Bone marrow (tissue), 2 donors: ENCODE measurements around the gene GPC3.
"Not testable (repeated sequence)": the region's sequence is repeated elsewhere in the genome, so short reads cannot be mapped to it uniquely, and the experiment has no call there.

Experiments used
- DNase-seq, 2 donors: peaks; one replicate each; lab custom pipeline; 2025; lab: John Stamatoyannopoulos, UW

GPC3 gene

DNA sequence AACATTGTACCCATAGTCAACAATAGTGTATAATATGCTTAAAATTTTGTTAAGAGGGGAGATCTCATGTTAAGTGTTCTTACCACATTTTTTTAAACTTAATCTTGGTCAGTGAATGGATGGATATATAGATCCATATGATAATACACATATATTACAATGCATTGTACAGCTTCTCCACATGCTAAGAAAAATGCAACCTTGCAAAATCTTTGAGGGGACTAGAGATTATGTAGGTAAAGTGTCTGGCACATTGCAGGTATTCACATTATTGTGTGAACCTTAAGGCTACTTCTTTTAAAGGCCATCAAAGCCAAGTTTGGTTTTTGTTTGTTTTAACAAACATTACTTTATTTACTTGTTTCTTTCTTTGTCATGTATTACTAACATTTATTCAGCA is 10.4 kb upstream of the GPC3 start:
- no peak for DNase-seq

GRCh38 chrX:133994576-133994975 is 9.2 kb upstream of the GPC3 start:
- no peak for DNase-seq

GRCh38 chrX:133992882-133993281 is 7.5 kb upstream of the GPC3 start:
- DNase-seq: no peak

DNA sequence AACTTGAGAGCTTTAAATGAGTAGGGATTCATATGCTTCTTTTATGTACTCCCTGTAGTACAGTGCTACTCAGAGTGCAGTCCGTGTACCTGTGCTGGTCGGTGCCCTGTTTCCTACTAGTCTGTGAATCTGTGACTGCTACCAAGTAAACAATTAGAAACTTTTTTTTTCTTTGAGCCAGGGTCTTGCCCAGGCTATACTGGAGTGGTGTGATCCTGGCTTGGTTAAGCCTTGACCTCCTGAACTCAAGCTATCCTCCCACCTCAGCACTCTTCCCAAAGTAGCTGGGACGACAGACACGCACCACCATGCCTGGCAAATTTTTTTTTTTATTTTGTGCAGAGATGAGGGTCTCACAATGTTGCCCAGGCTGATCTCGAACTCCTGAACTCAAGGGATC is 6.4 kb upstream of the GPC3 start:
- no peak for DNase-seq

- not testable (repeated sequence) for DNase-seq
Observed at GRCh38 chrX:133991057-133991456, 5.7 kb upstream of the GPC3 start.

- DNase-seq: no peak
Observed at GRCh38 chrX:133989993-133990392, 4.6 kb upstream of the GPC3 start.

DNA sequence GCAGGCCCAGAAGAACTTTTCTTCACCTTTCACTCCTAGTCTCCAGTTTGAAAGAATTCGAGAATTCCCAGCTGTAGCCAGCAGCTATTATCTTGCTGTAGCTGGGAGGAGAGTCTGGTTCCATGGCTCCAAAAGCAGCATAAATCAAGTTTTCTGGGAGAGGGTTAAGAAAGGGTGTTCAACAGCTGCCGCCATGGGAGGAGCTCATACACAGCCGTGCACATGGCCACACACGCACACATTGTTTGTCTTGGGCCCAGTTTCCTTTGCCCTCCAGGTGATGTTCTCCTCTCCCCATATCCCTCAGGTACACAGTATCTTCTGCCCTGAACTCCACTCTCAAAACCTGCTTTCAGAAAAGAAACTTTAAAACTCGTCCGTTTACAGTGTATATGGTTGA is 4.1 kb upstream of the GPC3 start:
- no peak for DNase-seq

- DNase-seq: no peak
Observed at GRCh38 chrX:133988010-133988409, 2.6 kb upstream of the GPC3 start.

DNA sequence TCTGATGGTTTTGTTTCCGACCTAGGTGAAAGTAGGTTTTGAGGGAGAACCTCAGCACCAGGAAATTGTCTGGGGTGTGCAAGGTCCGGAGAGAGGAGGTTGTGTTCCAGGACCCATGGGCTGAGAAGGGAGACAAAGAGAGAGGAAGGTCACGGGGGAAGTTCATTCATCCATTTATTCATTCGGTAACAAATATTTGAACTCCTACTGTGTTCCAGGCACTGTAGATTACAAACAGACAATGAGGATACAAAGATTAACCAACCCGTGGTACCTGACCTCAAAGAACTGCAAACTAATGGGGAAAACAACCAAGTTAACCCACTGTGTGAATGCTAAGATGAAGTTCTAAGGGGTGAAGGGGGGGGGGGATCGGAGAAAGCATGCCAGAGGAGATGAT is 1.8 kb upstream of the GPC3 start:
- no peak for DNase-seq

- no peak for DNase-seq
Observed at GRCh38 chrX:133985967-133986683, 731 bp upstream of the GPC3 start.

GRCh38 chrX:133984857-133985163 is 584 bp downstream of the GPC3 start:
- no peak for DNase-seq

DNA sequence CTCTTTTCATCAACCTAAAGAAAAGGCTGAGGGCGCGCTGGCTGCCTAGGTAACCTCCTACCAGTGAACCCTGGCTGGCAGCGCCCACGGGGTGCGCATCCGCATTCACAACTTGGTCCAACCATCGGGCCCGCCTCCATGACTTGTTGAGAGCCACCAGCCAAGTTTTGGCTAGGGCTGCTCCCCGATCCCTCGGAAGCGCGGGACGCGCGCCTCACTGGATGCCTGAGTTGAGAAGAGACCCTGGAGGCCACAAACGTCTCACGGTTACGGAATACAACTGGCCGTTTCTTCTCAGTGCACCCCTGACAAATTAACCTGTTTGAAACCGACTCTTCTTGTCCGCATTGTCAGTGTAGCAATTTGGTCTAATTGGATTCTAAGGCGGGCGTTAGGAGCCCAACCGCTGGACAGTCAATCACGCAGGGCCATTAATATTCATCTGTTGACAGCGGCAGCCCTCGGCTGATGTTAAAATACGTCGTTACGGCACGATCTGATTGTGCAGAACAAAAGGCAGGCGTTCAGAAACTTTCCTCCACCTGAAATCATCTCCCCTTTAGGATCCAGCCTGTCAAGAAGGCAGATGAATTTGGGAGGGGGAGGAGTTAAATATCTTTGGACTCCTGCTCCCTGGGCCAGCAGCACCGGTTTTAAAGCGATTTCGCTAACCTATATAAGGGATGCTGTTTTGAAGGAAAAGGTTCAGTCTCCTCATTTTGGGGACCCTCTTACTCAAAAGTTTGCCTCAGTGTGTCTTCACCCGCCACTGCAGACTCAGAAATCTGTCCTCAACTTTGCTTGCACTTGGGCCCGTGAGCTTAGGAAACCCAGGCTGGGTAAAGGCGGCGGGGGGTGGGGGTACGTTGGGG is 1.2 kb downstream of the GPC3 start:
- no peak for DNase-seq

GRCh38 chrX:133983256-133983973 is 2.0 kb downstream of the GPC3 start:
- no peak for DNase-seq

- DNase-seq: no peak
Observed at GRCh38 chrX:133981924-133982323, 3.5 kb downstream of the GPC3 start.

DNA sequence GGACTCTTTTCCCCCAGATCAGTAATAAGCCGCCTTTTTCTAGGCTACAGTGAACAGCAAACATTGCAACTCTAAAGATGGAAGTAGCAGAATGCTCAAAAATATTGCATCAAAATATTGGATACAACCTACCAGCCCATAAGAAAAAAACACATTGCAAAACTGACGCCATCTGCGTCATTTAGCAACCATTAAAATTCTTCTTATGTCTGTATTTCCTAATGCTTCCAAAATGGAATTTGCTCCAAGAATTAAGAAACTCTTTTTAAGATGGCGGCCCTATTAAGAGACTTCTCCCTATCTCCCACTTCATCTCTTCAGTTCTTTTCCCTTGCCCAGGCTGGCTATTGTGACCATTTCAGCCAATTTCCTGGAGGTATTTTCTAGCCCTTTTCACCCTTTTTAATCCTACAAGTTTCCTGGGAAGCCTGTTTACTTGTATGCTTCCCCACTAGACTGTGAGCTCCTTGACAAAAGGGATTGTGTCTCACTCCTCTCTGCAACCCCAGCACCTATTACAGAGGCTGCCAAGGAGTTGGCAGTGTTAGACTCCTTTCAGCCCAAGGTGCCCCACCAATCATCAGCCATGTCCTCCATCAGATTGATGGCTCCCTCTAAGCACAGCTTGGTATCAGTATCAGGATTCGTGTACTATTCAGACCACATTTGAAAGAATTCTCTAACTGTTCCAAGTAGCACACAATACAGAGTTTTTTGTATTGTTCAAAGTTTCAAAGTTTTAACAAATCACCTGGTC is 4.4 kb downstream of the GPC3 start:
- no peak for DNase-seq

DNA sequence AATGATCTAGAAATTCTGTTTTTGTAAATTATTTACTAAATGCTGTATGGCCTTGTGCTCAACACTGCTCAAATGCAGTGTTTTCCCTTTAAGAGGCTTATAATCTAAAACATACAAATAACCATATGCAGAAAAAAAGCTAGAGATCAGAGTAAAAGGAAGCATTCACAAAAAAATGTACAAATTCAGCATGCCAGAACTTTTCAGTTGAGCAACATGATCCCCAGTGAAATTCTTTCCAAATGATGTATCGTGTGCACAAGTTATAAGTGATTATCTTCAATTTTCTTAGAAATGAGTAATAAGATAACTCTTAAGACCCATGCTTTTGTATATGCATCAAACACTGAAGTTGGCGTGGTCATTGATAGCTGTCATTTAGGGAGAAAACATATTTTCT is 5.0 kb downstream of the GPC3 start:
- no peak for DNase-seq

- no peak for DNase-seq
Observed at GRCh38 chrX:133979641-133980230, 5.7 kb downstream of the GPC3 start.

GRCh38 chrX:133973704-133974103 is 11.7 kb downstream of the GPC3 start:
- no peak for DNase-seq

GRCh38 chrX:133972916-133973315 is 12.5 kb downstream of the GPC3 start:
- no peak for DNase-seq

- no peak for DNase-seq
Observed at GRCh38 chrX:133971586-133971985, 13.8 kb downstream of the GPC3 start.

- DNase-seq: no peak
Observed at GRCh38 chrX:133970076-133970475, 15.3 kb downstream of the GPC3 start.

DNA sequence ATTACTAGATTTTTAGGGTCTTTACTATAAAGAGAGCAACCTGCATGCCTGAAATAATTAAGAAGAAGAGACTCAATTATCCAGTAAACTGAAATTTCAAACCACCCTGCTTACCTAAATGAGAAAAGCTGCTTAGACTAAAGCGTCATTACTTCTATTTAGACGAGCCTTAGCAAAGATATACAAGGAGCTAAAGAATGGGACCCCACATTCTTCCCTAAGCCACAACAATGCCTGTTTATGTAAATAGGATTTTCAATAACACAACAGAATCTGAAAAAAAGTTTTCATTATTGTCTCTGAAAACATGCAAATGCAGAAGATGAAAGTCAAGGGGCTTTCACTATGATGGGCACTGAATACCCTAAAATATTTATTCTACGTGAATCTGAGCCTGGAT is 16.2 kb downstream of the GPC3 start:
- DNase-seq: no peak
